ENCODE measurements around the gene SEMA3A. TPM values are rescaled to one million over a fixed set of nuclear protein-coding genes. Genes with fewer than 3 reads are reported as not detected.
"Not testable (repeated sequence)": the region's sequence is repeated elsewhere in the genome, so short reads cannot be mapped to it uniquely, and the experiment has no call there.

SEMA3A gene
- total RNA-seq (2014; rRNA removed; shearing (Covaris generic); ENCODE audit: low replicate concordance) = 10.2 and 26.6 TPM in 2 replicates

- in situ Hi-C loops (cut with HindIII; ENCODE audit: low pct_unique_long_range_greater_than_20kb, low sequenced_read_pairs) = no loop called here
- peak; percentile 84 for DNase-seq (ENCODE audit: low read depth)
Measured at GRCh38 chr7:84194484-84195271, at the start of gene SEMA3A. Gene SEMA3A (minus strand): TSS chr7:84194789. CDS start chr7:84194586, 203 bp downstream.

GRCh38 chr7:84243037-84243436, 48.4 kb upstream of the SEMA3A start:
- DNase-seq (ENCODE audit: low read depth); in situ Hi-C loops (cut with HindIII; ENCODE audit: low pct_unique_long_range_greater_than_20kb, low sequenced_read_pairs): not testable (repeated sequence)

- DNase-seq (ENCODE audit: low read depth) = no peak
- in situ Hi-C loops (cut with HindIII; ENCODE audit: low pct_unique_long_range_greater_than_20kb, low sequenced_read_pairs) = no loop called here
Measured at GRCh38 chr7:84238596-84238995, 44.0 kb upstream of the SEMA3A start.

GRCh38 chr7:84237533-84238173, 43.1 kb upstream of the SEMA3A start:
- in situ Hi-C loops (cut with HindIII; ENCODE audit: low pct_unique_long_range_greater_than_20kb, low sequenced_read_pairs) = no loop called here
- DNase-seq (ENCODE audit: low read depth) = peak; percentile 31

GRCh38 chr7:84236398-84236797, 41.8 kb upstream of the SEMA3A start:
- in situ Hi-C loops (cut with HindIII; ENCODE audit: low pct_unique_long_range_greater_than_20kb, low sequenced_read_pairs) = no loop called here
- no peak for DNase-seq (ENCODE audit: low read depth)

GRCh38 chr7:84232646-84233045, 38.1 kb upstream of the SEMA3A start:
- in situ Hi-C loops (cut with HindIII; ENCODE audit: low pct_unique_long_range_greater_than_20kb, low sequenced_read_pairs) = no loop called here
- no peak for DNase-seq (ENCODE audit: low read depth)

- in situ Hi-C loops (cut with HindIII; ENCODE audit: low pct_unique_long_range_greater_than_20kb, low sequenced_read_pairs) = no loop called here
- no peak for DNase-seq (ENCODE audit: low read depth)
Measured at GRCh38 chr7:84231157-84231556, 36.6 kb upstream of the SEMA3A start.

GRCh38 chr7:84230491-84230890, 35.9 kb upstream of the SEMA3A start:
- in situ Hi-C loops (cut with HindIII; ENCODE audit: low pct_unique_long_range_greater_than_20kb, low sequenced_read_pairs) = no loop called here
- no peak for DNase-seq (ENCODE audit: low read depth)

GRCh38 chr7:84228526-84228925, 33.9 kb upstream of the SEMA3A start:
- DNase-seq (ENCODE audit: low read depth) = no peak
- in situ Hi-C loops (cut with HindIII; ENCODE audit: low pct_unique_long_range_greater_than_20kb, low sequenced_read_pairs) = no loop called here

- in situ Hi-C loops (cut with HindIII; ENCODE audit: low pct_unique_long_range_greater_than_20kb, low sequenced_read_pairs) = no loop called here
- DNase-seq (ENCODE audit: low read depth) = no peak
Measured at GRCh38 chr7:84226759-84227158, 32.2 kb upstream of the SEMA3A start.

- no peak for DNase-seq (ENCODE audit: low read depth)
- in situ Hi-C loops (cut with HindIII; ENCODE audit: low pct_unique_long_range_greater_than_20kb, low sequenced_read_pairs) = no loop called here
Measured at GRCh38 chr7:84224505-84224904, 29.9 kb upstream of the SEMA3A start.

- no peak for DNase-seq (ENCODE audit: low read depth)
- in situ Hi-C loops (cut with HindIII; ENCODE audit: low pct_unique_long_range_greater_than_20kb, low sequenced_read_pairs) = no loop called here
Measured at GRCh38 chr7:84219310-84219709, 24.7 kb upstream of the SEMA3A start.

- in situ Hi-C loops (cut with HindIII; ENCODE audit: low pct_unique_long_range_greater_than_20kb, low sequenced_read_pairs) = no loop called here
- no peak for DNase-seq (ENCODE audit: low read depth)
Measured at GRCh38 chr7:84218681-84219080, 24.1 kb upstream of the SEMA3A start.

GRCh38 chr7:84216472-84216871, 21.9 kb upstream of the SEMA3A start:
- DNase-seq (ENCODE audit: low read depth) = no peak
- in situ Hi-C loops (cut with HindIII; ENCODE audit: low pct_unique_long_range_greater_than_20kb, low sequenced_read_pairs) = no loop called here

- DNase-seq (ENCODE audit: low read depth); in situ Hi-C loops (cut with HindIII; ENCODE audit: low pct_unique_long_range_greater_than_20kb, low sequenced_read_pairs): not testable (repeated sequence)
Measured at GRCh38 chr7:84214757-84215156, 20.2 kb upstream of the SEMA3A start.

- in situ Hi-C loops (cut with HindIII; ENCODE audit: low pct_unique_long_range_greater_than_20kb, low sequenced_read_pairs) = no loop called here
- no peak for DNase-seq (ENCODE audit: low read depth)
Measured at GRCh38 chr7:84210301-84210700, 15.7 kb upstream of the SEMA3A start.

GRCh38 chr7:84209006-84209405, 14.4 kb upstream of the SEMA3A start:
- in situ Hi-C loops (cut with HindIII; ENCODE audit: low pct_unique_long_range_greater_than_20kb, low sequenced_read_pairs) = no loop called here
- no peak for DNase-seq (ENCODE audit: low read depth)

- no peak for DNase-seq (ENCODE audit: low read depth)
- in situ Hi-C loops (cut with HindIII; ENCODE audit: low pct_unique_long_range_greater_than_20kb, low sequenced_read_pairs) = no loop called here
Measured at GRCh38 chr7:84207615-84208014, 13.0 kb upstream of the SEMA3A start.

- DNase-seq (ENCODE audit: low read depth) = no peak
- in situ Hi-C loops (cut with HindIII; ENCODE audit: low pct_unique_long_range_greater_than_20kb, low sequenced_read_pairs) = no loop called here
Measured at GRCh38 chr7:84207025-84207424, 12.4 kb upstream of the SEMA3A start.

GRCh38 chr7:84204655-84205054, 10.1 kb upstream of the SEMA3A start:
- in situ Hi-C loops (cut with HindIII; ENCODE audit: low pct_unique_long_range_greater_than_20kb, low sequenced_read_pairs) = no loop called here
- DNase-seq (ENCODE audit: low read depth) = no peak
